HuH-7.5 (cell line): ENCODE results near the gene PIGR.

Source experiments
- DNase-seq: peaks from one replicate; pipeline ENCODE4 v3.0.0; 2011; ENCODE audit warnings: low spot score

The PIGR gene

GRCh38 chr1:206909161-206909882 lies 36.9 kb downstream of the PIGR start:
- DNase-seq = peak; percentile 46

GRCh38 chr1:206908038-206908437 lies 38.2 kb downstream of the PIGR start:
- no peak for DNase-seq

- DNase-seq = peak; percentile 73
Observed at GRCh38 chr1:206907304-206907991, 38.8 kb downstream of the PIGR start.

GRCh38 chr1:206905295-206906164 lies 40.7 kb downstream of the PIGR start:
- no peak for DNase-seq

- DNase-seq = no peak
Observed at GRCh38 chr1:206904423-206905142, 41.7 kb downstream of the PIGR start.

GRCh38 chr1:206903687-206904086 lies 42.6 kb downstream of the PIGR start:
- no peak for DNase-seq

GRCh38 chr1:206902702-206903101 lies 43.6 kb downstream of the PIGR start:
- no peak for DNase-seq

- no peak for DNase-seq
Observed at GRCh38 chr1:206901944-206902343, 44.3 kb downstream of the PIGR start.

GRCh38 chr1:206900149-206900548 lies 46.1 kb downstream of the PIGR start:
- no peak for DNase-seq

GRCh38 chr1:206899717-206900116 lies 46.5 kb downstream of the PIGR start:
- DNase-seq = no peak

- no peak for DNase-seq
Observed at GRCh38 chr1:206898915-206899431, 47.3 kb downstream of the PIGR start.

GRCh38 chr1:206898089-206898914 lies 48.0 kb downstream of the PIGR start:
- DNase-seq = no peak

- no peak for DNase-seq
Observed at GRCh38 chr1:206897175-206897574, 49.1 kb downstream of the PIGR start, which contains the start of gene IL24. IL24 (plus strand) TSS chr1:206897443; CDS start chr1:206897833, 390 bp downstream.

GRCh38 chr1:206896261-206896660 lies 50.0 kb downstream of the PIGR start:
- no peak for DNase-seq

GRCh38 chr1:206895837-206896242 lies 50.4 kb downstream of the PIGR start:
- no peak for DNase-seq

- no peak for DNase-seq
Observed at GRCh38 chr1:206895325-206895724, 50.9 kb downstream of the PIGR start.

- no peak for DNase-seq
Observed at GRCh38 chr1:206893380-206893779, 52.9 kb downstream of the PIGR start.

GRCh38 chr1:206892351-206892984 lies 53.8 kb downstream of the PIGR start:
- no peak for DNase-seq

GRCh38 chr1:206891412-206891811 lies 54.9 kb downstream of the PIGR start:
- no peak for DNase-seq
